GM21825 (cell line): ENCODE results near the gene AATK.

Experiments used
- ATAC-seq: cut with Tn5 transposase; IDR thresholded peaks from one replicate; pipeline ENCODE4 v1.9.1; 2021; ENCODE audit warnings: mild to moderate bottlenecking, moderate library complexity; ENCODE audit not compliant: unreplicated experiment

AATK gene

DNA sequence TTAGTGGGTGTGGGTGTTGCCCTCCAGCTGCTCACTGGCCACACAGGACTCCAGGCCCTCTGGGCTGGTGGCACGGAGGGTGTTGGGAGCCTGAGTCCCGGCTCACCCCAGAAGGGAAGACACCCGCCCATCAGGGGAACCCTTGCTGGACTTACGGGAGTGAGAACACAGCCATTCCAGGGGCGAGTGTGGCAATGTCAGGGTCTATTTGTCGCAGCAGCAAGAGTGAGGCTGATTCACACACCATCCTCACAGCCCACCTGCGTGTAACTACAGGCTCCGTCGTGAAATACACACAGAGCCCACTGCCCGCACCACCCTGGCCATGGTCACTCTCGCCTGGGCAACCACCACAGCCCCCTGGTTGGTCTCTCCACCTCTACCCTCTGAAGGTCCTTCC lies 17.8 kb upstream of the AATK start:
- no peak for ATAC-seq

DNA sequence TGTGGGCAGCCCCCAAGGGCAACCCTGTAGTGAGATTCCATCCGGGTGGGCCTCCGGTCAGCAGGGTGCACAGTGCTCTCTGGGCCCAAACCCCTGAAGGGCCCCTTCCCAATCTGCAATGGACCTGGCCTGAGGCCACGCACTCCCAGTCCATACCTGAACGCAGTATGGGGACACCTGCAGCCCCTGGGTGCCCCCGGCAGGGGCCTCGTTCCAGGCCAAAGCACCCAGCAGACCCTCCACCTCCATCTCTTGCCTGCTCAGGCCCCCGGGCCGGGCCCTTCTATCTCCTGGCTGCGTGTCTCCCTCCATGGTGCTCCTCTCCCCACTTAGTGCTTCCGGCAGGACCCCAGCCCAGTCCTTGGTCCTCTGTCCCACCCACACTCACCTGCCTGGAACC lies 17.3 kb upstream of the AATK start:
- ATAC-seq, result no peak

- ATAC-seq, result no peak
Measured at GRCh38 chr17:81182596-81182995, 16.6 kb upstream of the AATK start.

- no peak for ATAC-seq
Measured at GRCh38 chr17:81181811-81182185, 15.8 kb upstream of the AATK start.

DNA sequence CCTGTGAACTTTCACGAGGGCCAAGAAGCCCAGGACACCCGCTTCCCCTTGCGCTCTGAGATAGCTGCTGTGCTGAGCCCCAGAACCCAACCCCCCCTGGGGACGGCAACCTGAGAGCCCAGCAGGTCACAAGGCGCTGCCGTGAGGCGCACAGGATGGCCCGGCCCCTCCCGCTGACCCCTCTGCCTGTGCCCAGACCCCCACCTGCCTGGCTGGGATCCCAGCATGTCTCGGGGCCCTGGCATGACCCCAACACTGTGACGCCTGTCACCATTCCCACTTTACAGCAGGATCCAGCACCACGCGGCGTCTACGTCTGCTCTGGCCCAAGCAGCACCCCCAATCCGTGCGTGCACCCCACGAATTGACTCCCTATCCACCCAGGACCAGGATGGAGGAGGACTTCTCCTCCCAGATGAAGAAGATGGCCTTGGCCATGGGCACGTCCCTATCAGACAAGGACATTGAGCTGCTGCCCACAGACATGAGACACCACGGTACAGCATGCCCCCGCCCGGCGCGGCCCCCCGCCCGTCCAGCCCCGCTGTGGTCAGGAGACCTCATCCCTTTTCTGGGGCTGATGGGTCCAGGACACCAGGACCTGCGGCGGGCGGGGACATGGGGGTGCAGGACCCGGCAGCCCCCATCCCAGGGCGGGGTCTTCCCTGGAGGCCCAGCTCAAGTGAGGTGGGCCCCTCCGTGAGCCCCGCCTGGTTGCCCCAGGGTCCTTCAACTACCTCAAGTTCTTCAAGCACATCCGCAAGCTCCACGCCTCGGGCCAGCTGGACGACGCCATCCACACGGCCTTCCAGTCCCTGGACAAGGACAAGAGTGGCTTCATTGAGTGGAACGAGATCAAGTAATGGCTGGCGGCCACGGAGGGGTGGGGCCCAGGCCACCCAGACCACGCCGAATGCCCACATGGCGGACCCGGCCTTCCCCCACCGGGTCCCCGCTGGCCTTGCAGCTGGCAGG lies 15.1 kb upstream of the AATK start:
- no peak for ATAC-seq

GRCh38 chr17:81179861-81180260 lies 13.8 kb upstream of the AATK start:
- ATAC-seq, result no peak

DNA sequence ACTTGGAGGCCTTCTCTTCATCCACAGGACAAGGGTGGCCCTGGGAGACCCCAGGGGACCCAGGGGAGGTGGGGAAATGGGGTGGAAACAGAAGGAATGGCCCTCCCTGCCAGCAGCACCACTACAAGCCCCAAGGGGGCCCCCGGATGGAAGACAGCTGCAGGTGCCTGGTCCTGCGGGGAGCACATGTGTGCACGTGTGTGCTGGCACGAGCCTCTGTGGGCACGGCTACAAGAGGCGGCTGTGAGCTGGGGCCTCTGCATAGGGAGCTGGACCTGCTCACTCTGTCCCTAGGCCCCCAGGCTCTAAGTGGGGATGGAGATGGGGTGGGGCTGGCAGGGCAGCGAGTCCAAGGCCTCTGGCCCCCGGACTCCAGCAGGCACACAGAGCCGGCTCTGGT lies 13.2 kb upstream of the AATK start:
- ATAC-seq, result no peak

DNA sequence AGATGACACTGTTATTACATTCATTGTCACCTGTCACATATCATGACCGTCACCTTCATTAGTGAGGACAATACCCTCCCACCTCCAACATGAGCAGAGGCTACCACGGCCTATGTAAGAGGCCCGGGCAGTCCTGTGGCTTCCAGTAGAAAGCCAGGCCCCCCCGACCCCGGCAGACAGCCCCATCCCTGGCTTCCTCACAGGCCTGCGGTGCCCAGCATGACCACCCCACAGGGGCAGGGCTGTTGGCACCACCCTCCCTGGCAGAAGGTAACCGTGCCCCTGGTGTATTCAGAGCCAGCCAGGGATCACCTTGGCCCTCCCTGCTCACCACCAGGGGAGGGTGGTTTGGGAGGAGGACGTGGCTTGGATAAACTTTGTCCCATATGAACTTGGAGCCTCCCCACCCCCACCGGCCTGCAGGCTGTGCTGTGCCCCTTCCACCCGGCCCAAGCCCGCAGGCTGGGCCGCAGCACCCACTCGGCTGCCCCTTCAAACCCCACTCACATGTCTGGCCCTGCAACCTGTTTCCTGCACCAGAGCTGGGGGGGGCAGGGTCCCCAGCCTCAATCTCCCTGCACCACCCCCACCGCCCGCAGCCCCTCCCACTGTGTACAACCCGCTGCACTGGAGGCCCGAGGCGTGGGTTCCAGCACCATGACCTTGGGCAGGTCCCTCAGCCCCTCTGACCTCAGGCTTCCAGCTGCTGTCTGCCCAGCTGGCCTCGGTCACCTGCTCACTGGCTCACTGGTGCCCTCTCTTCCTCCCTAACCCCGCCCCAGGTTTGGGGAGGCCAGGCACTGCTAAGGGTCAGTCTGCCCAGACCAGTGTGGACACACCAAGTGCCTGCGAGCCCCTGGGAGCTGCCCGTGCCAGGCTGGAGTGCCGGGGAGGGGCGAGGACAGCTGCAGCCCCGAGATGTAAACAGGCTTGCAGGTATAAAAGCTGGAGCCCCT lies 12.4 kb upstream of the AATK start:
- no peak for ATAC-seq

- no peak for ATAC-seq
Measured at GRCh38 chr17:81176666-81177065, 10.6 kb upstream of the AATK start.

DNA sequence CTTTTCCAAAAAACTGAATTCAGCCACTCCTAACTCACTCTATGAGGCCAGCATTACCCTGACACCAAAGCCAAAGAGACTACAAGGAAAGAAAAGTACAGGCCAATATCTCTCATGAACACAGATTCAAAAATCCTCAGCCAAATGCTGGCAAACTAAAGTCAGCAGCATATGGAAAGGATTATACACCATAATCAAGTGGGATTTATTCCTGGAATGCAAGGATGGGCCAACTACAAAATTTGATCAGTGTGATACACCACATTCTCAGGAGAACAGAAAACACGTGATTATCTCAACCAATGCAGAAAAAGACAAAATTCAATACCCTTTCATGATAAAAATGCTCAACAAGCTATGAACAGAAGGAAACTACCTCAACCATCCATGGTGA lies 7.7 kb upstream of the AATK start:
- ATAC-seq, result no peak

GRCh38 chr17:81173052-81173761 lies 7.2 kb upstream of the AATK start:
- no peak for ATAC-seq

GRCh38 chr17:81171941-81172340 lies 5.9 kb upstream of the AATK start:
- ATAC-seq, result no peak

DNA sequence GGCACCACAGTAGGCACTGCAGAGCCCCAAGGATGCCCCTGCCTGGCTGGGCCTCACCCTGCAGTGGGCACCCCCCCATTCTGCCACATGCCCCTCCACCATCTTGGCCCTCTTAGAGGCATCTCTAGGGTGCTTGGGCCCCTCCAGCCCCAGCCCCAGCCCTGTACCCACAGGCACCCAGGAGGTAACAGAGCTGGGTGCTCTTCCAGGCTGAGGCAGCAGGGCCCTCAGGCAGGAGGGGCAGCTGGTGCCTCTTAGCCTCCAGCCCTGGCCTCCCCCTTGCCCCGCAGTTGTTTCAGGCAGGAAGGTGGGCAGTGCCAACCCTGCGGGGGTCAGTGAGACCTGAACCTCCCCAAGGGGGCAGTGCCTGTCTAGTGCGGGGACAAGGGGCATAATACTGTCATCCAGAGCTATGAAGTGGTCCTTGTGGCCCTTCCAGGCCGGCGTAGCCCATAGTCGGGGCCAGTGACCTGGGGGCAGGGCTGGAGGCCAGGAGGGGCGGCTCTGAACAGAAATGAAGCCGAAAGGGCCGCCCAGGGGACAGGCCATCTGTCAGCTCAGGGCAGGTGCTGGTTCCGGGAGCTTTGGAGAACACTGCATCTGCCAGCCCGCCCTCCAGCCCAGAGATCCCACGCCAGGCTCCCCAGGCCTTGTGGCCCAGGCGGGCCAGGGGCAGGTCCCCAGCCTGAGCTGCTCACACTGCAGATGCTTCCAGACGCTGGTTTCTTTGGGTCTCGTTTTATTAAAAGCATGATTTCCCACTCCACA lies 4.9 kb upstream of the AATK start:
- ATAC-seq, result no peak

DNA sequence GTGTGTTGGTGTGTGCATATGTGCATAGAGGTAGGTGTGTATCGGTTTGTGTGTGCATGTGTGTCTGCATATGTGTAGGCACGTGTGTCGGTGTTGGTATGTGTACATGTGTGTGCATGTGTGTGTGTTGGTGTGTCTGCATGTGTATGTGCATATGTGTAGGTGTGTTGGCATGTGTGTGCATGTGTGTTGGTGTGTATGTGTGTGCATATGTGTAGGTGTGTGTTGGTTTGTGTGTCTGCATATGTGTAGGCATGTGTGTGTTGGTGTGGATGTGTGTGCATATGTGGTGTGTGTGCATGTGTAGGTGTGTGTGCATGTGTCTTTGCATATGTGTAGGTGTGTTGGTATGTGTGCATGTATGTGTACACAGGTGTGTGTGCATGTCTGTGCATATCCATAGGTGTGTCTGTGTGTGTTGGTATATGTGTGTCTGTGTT lies 3.9 kb upstream of the AATK start:
- ATAC-seq, result no peak

- ATAC-seq, result no peak
Measured at GRCh38 chr17:81167638-81168037, 1.6 kb upstream of the AATK start.

DNA sequence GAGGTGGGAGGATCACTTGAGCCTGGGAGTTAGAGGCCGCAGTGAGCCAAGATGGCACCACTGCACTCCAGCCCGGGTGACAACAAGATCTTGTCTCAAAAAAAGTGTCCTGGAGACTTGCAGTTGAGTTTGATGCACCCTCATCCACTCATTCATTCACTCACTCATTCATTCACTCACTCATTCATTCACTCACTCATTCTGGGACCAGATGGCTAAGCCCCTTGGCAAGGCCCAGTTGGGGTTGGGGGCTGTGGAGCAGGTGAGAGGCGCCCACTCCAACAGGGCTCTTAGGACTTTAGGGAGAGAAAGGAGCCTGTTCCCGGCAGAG lies 1.1 kb upstream of the AATK start:
- no peak for ATAC-seq

DNA sequence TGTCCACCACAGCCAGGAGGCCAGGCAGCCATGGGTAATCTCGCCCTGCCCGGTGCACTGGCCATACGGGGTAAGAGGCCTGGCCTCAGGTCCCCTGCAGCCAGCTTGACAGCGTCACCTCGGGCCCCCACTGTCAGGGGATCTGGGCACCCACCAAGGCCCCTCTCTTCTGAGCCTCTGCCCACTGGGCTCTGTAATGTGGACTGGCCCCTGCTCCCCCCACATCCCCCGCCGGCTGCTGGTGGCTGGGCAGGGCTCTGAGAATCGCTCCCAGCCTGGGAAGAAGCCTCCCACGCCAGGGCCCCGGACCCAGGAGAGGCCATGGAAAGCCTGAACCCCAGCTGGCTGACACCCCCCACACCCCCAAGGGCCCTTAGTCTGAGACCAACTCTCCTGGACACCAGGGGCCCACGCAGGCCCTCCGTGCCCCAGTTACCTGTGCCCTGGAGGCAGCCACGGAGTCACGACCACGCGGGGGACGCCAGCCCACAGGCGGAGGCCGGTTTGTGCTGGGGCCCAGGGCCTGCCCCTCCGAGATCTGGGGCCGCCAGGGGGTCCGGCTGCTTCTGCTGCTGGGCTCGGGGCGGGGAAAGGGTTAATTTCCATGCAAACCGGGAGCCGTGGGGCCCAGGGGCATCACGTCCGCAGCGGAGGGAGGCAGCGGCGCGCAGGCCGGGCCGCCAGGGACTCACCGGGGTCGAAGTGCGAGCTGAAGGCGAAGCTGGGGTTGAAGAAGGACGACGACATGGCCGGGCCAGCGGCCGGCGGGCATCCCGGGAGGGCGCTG lies 582 bp downstream of the AATK start, which contains the start of gene PVALEF:
Gene PVALEF (plus strand): TSS at position 262 of the 787 bp plus-strand sequence. CDS start 15,720 bp downstream, outside the sequence.
- ATAC-seq, result no peak

- ATAC-seq, result no peak
Measured at GRCh38 chr17:81164371-81165245, 1.4 kb downstream of the AATK start.
